Activated CD8-positive, alpha-beta T cell treated with anti-CD3 and anti-CD28 coated beads for 36 hours (primary cell): Measurements from ENCODE around the gene BCHE. TPM values are rescaled to one million over a fixed set of nuclear protein-coding genes. Genes with fewer than 3 reads are reported as not detected.

Experiments used
- ATAC-seq: fragments of 200-7000 bp; cut with Tn5 transposase; one replicate; pipeline ENCODE4 v1.10.0; 2021; ENCODE audit warnings: mild to moderate bottlenecking, moderate library complexity
- CTCF ChIA-PET: fragments of 350-600 bp; sonication (Branson Sonifier 250); formaldehyde crosslinking; loops from one replicate; lab custom pipeline; 2021; ENCODE audit warnings: antibody characterized with exemption; lab: Charles Lee
- POLR2A ChIA-PET: fragments of 350-600 bp; sonication (Branson Sonifier 250); formaldehyde crosslinking; loops from one replicate; lab custom pipeline; 2021; ENCODE audit warnings: antibody characterized with exemption; lab: Charles Lee
- DNase-seq: peaks from one replicate; pipeline ENCODE4 v3.0.0-alpha.2; 2020
- H3K27ac Mint-ChIP-seq: one replicate; pipeline ENCODE4 v1.8.0; 2021; ENCODE audit warnings: mild to moderate bottlenecking, mixed read lengths
- H3K27me3 Mint-ChIP-seq: one replicate; pipeline ENCODE4 v1.8.0; 2021; ENCODE audit warnings: mixed read lengths
- H3K36me3 Mint-ChIP-seq: one replicate; pipeline ENCODE4 v1.8.0; 2021; ENCODE audit warnings: low read depth, mixed read lengths
- H3K4me1 Mint-ChIP-seq: one replicate; pipeline ENCODE4 v1.8.0; 2021; ENCODE audit warnings: low read depth, mixed read lengths
- H3K4me3 Mint-ChIP-seq: one replicate; pipeline ENCODE4 v1.8.0; 2021; ENCODE audit warnings: mild to moderate bottlenecking, moderate library complexity, mixed read lengths
- H3K9me3 Mint-ChIP-seq: one replicate; pipeline ENCODE4 v1.8.0; 2021; ENCODE audit warnings: mixed read lengths
- CTCF ChIP-seq: fragments of 200-600 bp; IDR thresholded peaks from one replicate; pipeline ENCODE4 v1.8.0; 2022; ENCODE audit warnings: antibody characterized with exemption, mild to moderate bottlenecking
- intact Hi-C: fragments of 100-400 bp; cut with micrococcal nuclease; formaldehyde crosslinking; loops from one replicate; pipeline ENCODE4 v1.10.0; 2022
- total RNA-seq, 2 experiments: library from RNA; stranded (reverse); gene quantifications; one replicate each; pipeline ENCODE4 v1.2.3, GENCODE V29; 2021

BCHE gene
- total RNA-seq, 2 experiments from 2014 or later = not detected

GRCh38 chr3:165796701-165797100 is 40.5 kb downstream of the BCHE start:
- DNase-seq = no peak
- peaks cover 5% of the 10 kb centered on the region for H3K9me3 Mint-ChIP-seq
- TF ChIP-seq CTCF = no peak
- intact Hi-C loops = no loop called here
- no peaks in the 10 kb centered on the region for H3K4me1 Mint-ChIP-seq
- no peak overlapping the region for H3K4me3 Mint-ChIP-seq
- no peaks in the 10 kb centered on the region for H3K36me3 Mint-ChIP-seq
- ChIA-PET CTCF (no interaction called here), POLR2A (no interaction called here)
- H3K27me3 Mint-ChIP-seq = no peaks in the 10 kb centered on the region
- H3K27ac Mint-ChIP-seq = no peak overlapping the region
- no peak for ATAC-seq

DNA sequence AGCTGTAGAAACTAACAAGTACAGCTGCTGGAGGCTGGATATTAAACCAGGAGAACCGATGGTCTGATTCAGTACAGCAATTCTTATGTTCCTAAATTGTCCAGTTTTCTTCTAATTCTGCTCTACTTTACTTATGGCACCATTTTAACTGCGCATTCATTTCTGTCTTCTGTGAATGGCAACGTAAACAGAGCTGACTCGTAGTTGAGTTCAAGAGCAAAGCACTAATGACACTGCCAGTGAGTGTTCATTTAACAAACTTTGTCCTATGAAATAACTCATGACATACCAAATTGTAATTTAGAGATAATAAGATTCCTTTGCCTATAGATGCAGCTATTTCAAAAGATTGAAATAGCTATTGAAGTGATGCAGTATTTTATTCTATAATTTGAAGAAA is 48.7 kb downstream of the BCHE start:
- DNase-seq (no peak), ATAC-seq (no peak)
- H3K36me3 Mint-ChIP-seq = no peaks in the 10 kb centered on the region
- H3K9me3 Mint-ChIP-seq = peaks cover 15% of the 10 kb centered on the region
- no peaks in the 10 kb centered on the region for H3K27me3 Mint-ChIP-seq
- ChIA-PET CTCF (no interaction called here), POLR2A (no interaction called here)
- H3K4me3 Mint-ChIP-seq = no peak overlapping the region
- intact Hi-C loops = no loop called here
- H3K27ac Mint-ChIP-seq = no peak overlapping the region
- no peak for TF ChIP-seq CTCF
- no peaks in the 10 kb centered on the region for H3K4me1 Mint-ChIP-seq

GRCh38 chr3:165786013-165786412 is 51.2 kb downstream of the BCHE start:
- DNase-seq (no peak), ATAC-seq (no peak)
- Mint-ChIP-seq H3K27me3 (no peaks in the 10 kb centered on the region), H3K4me3 (no peak overlapping the region), H3K27ac (no peak overlapping the region), H3K9me3 (peaks cover 11% of the 10 kb centered on the region), H3K4me1 (no peaks in the 10 kb centered on the region), H3K36me3 (no peaks in the 10 kb centered on the region)
- ChIA-PET CTCF (no interaction called here), POLR2A (no interaction called here)
- intact Hi-C loops = no loop called here
- TF ChIP-seq CTCF = no peak

GRCh38 chr3:165784337-165784736 is 52.9 kb downstream of the BCHE start:
- H3K36me3 Mint-ChIP-seq = no peaks in the 10 kb centered on the region
- intact Hi-C loops = no loop called here
- H3K4me3 Mint-ChIP-seq = no peak overlapping the region
- peaks cover 5% of the 10 kb centered on the region for H3K9me3 Mint-ChIP-seq
- no peaks in the 10 kb centered on the region for H3K4me1 Mint-ChIP-seq
- H3K27ac Mint-ChIP-seq = no peak overlapping the region
- ChIA-PET POLR2A (no interaction called here), CTCF (no interaction called here)
- H3K27me3 Mint-ChIP-seq = no peaks in the 10 kb centered on the region
- ATAC-seq (no peak), DNase-seq (no peak)
- no peak for TF ChIP-seq CTCF

DNA sequence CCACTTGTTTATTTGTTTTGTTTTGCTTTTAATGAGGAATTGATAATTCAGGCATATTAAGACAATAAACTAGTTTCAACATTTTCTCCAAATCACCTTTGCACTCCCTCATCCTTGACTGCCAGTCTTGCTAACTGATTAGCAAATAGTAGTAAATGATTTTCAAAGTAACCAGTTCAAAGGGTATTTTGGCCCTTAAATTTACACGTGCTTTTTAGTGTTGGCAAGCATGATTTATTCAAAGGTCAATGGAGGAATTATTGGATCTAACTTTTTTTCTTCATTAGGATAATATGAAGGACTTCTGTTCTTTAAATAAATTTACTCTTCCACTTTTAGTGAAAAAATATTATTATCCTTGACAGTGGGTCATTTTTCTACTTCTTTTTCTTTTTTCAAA is 53.8 kb downstream of the BCHE start:
- intact Hi-C loops = no loop called here
- POLR2A ChIA-PET = no interaction called here
- Mint-ChIP-seq H3K4me1 (no peaks in the 10 kb centered on the region), H3K36me3 (no peaks in the 10 kb centered on the region), H3K9me3 (peaks cover 5% of the 10 kb centered on the region), H3K27ac (no peak overlapping the region), H3K27me3 (no peaks in the 10 kb centered on the region), H3K4me3 (no peak overlapping the region)
- CTCF ChIA-PET = no interaction called here
- DNase-seq (no peak), ATAC-seq (no peak)
- no peak for TF ChIP-seq CTCF
